Sciatic nerve (tissue), 2 donors: Measurements from ENCODE around the gene NDOR1. TPM values are rescaled to one million over a fixed set of nuclear protein-coding genes. Genes with fewer than 3 reads are reported as not detected.
"Not testable (repeated sequence)": the region's sequence is repeated elsewhere in the genome, so short reads cannot be mapped to it uniquely, and the experiment has no call there.

Experiments used
- ATAC-seq: fragments of 200-7000 bp; cut with Tn5 transposase; one replicate; pipeline ENCODE4 v1.9.1; 2020; ENCODE audit warnings: mild to moderate bottlenecking, moderate library complexity
- DNase-seq: peaks from one replicate; pipeline ENCODE4 v3.0.0-alpha.2; 2020; ENCODE audit warnings: low spot score
- intact Hi-C: fragments of 100-400 bp; cut with DNase I; formaldehyde crosslinking; loops from one replicate; pipeline ENCODE4 v1.14.2; 2022
- total RNA-seq: library from RNA; stranded (reverse); fragmentation: NEBNext Ultra II Directional; extraction: Animal tissue kit (Norgen Biotek cat#: 25700); gene quantifications from one replicate; pipeline ENCODE4 v1.2.1, GENCODE V29; 2021
- donor health status: DM: no; HTN: no; CAD: no.
- donor health status: DM: no; HTN: no; CAD: no.

NDOR1 gene
- total RNA-seq, 1 donor from 2014 or later = 16.5 TPM

DNA sequence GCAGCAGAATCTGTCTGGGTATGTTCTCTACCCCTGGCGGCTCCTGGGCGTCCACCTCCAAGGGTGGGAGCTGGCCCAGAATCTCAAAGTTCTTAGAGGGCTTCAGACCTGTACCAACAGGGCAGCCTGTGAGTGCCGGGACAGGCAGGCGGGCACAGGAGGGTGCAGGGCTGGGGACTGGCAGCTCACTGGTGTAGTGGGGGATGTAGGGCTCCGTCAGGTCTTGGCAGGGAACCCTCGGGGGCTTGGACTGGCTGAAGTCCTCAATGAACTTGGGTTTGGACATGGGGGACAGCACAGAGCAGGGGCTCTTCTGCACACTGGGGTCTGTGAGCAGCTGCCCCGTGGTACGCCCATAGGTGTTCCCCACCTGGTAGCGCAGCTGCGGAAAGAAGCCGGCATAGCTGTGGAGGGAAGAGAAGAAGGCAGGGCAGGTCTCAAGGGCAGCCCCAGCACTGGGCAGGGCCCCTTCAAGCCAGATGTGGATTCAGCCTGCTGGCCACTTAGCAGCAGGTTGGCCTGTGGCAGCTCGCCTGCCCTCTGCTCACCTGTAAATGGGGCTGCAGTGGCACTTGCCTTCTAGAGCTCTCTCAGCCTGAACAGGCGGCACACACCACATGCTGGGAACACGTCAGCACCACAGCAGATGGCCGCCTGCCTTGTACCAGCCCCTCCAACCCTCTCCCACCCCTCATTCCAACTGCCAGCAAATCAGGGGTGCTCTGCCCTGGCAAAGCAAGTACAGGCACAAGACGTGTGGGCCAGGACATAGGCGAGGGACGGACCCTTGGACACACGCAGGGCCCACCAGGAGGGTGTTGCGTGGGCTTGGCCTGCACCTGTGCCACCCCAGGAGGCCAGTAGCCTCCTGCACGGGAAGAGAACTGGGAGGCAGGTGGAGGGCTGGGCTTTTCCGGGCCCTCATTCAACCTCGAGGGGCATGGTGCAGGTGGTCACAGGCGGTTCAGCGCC lies 40.2 kb downstream of the NDOR1 start:
- no peak for DNase-seq
- ATAC-seq = no peak
- intact Hi-C loops = no loop called here

DNA sequence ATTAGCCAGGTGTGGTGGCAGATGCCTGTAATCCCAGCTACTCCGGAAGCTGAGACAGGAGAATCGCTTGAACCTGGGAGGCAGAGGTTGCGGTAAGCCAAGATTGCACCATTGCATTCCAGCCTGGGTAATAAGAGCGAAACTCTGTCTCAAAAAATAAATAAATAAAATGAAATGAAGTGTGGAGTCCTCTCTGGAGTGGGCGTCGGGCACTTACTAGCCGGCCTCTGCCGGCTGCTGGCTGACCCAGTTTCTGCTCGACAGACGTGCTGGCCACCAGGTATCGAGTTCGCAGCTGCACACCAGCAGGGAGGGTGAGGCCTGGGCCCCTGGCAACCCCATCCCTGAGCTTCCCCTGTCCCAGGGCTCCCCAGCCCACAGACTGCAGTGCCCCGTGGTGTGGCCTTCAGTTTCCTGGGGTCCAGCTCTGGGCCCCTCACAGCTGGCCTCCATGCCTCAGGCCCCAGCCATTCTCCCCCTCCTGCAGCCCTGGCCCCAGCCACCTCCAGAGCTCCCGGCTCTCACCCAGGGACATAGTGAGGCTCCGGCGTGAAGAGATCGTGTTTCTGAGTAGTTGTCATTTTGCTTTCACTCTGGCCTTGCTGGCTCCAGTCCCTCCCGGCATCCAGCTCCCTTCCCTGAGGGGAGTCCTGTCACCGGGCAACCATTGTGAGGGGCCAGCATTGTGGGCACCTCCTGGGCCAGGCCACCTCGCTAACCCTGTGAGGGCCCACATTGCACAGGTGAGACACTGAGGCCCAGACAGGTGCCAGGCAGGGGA lies 41.8 kb downstream of the NDOR1 start:
- ATAC-seq (no peak), DNase-seq (no peak)
- intact Hi-C loops = no loop called here

GRCh38 chr9:137247916-137248175 lies 42.3 kb downstream of the NDOR1 start:
- DNase-seq (no peak), ATAC-seq (no peak)
- intact Hi-C loops = no loop called here

DNA sequence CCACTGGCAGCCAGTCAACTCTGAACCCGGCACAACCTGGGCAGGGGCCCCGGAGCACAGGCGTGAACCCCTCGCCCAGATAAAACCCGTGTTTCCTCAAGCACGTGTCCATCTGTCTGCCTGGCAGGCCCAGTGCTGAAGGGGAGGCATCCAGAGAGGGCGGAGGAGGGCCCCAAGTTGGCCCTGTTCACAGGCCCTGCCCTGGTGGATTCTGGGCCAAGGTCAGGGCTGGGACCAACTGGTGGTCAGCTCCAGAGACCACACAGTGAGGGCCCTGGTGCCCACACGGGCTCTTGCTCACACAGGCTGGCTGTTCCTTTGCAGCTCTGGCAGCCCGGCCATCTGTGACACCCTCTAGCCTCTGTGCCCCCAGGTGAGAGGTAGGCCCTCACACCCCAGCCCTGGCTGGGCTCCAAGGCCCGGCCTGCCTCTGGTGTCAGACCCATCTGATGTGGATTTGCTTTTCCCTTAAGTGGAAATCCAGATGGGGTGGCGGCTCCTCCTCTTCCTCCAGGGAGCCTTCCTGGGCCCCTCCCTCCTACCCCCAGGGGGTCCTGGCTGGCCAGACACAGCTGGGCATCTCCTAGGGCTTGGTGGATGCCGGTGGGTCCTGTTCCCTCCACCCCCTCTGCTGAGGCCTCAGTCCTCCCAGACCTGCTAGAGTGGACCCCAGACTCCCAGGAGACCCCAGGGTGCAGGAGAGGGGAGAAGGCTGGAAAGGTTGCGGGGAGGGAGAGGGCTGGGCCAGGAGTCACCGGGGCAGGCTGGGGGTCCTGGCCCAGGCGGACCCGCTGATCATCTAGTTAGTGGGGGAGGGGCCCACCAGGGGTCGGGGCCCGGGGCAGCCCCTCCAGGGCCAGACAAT lies 45.1 kb downstream of the NDOR1 start:
- intact Hi-C loops = no loop called here
- no peak for DNase-seq
- no peak for ATAC-seq

GRCh38 chr9:137251194-137251461 lies 45.6 kb downstream of the NDOR1 start, which contains the start of gene STPG3:
STPG3 (plus strand) TSS chr9:137251286; CDS start chr9:137251287, 1 bp downstream.
- no peak for DNase-seq
- no peak for ATAC-seq
- intact Hi-C loops = no loop called here

DNA sequence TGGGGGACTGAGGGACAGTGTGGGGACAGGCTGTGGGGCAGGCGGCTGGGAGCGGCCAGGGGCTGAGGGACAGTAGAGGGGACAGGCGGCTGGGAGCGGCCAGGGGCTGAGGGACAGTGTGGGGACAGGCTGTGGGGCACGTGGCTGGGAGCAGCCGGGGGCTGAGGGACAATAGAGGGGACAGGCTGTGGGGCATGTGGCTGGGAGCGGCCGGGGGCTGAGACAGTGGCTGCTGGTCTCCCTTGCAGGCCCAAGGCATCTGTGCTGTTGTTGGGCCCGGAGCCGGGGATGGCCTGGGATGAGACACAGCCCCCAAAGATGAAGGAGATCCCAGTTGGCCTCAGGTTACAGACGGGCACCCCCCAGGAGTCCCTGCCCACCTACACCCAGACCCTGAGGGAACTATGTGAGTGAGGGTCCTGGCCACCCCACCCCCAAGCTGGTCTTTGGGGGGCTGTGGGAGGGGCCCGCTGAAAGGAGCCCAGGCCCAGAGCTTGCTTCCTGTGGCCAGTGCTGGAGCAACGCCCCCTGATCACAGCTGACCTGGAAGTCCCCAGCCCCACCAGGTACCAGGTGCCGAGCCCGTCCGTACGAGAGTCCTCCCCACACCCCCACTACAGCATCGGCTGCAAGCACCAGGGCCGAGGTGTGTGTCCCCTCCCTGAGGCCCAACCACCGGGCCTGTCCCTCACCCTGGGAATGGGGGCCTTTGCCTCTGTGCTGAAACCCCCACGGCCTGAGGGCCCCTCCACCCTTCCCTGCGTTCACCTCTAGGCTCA lies 46.2 kb downstream of the NDOR1 start:
- DNase-seq (no peak), ATAC-seq (no peak)
- intact Hi-C loops = no loop called here

DNA sequence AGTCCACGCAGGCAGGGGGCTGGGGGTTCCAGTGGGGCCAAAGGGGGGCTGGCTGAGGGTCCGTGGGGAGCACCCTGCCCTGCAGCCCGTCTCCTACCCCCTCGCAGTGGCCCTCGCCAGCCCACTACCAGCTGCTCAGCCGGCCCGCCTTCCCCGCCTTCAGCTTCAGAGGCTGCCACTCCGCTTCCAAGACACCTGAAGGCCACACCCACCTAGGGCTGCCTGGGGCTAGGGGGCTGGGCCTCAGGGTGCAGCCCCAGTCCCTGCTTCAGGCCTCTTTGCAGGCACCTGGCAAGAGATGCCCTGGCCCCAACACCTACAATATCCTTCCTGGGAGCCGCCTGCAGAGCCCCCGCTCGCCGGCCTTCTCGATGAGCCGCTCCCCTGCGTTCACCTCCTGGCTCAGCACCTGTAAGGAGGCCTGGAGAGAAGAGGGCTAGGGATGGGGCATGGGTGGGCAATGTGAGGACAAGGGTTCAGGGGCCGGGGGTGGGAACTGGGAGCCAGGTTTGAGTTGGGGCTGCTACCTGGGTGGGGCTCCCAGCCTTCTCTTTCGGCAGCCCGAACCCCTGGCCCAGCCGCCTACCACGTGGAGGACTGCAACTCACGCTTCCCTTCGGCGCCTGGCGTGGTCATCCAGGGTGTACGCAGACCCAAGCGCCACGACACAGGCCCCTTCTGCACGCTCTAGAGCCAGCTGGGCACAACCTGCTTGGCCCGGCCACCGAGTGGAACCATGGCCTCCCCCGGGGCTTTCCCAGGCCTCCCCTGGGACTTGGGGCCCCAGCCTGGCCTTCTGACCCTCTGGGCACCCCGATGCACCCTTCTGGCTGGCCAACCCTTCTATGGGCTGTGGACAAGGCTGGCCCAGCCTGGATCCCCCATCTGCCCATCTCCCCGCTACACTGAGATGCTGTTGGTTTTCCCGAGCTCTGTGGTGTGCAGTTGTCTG lies 47.3 kb downstream of the NDOR1 start:
- ATAC-seq (no peak), DNase-seq (no peak)
- intact Hi-C loops = no loop called here

GRCh38 chr9:137253717-137254623 lies 48.5 kb downstream of the NDOR1 start:
- intact Hi-C loops = no loop called here
- DNase-seq = no peak
- ATAC-seq = peak; percentile 1

- DNase-seq (peak; percentile 96), ATAC-seq (peak; percentile 89)
- intact Hi-C loops = no loop called here
Observed at GRCh38 chr9:137254624-137255447, 49.3 kb downstream of the NDOR1 start, which contains the start of gene NELFB. NELFB (plus strand) TSS chr9:137255327.

GRCh38 chr9:137255448-137256114 lies 50.1 kb downstream of the NDOR1 start:
- intact Hi-C loops = no loop called here
- DNase-seq (no peak), ATAC-seq (peak; percentile 3)

DNA sequence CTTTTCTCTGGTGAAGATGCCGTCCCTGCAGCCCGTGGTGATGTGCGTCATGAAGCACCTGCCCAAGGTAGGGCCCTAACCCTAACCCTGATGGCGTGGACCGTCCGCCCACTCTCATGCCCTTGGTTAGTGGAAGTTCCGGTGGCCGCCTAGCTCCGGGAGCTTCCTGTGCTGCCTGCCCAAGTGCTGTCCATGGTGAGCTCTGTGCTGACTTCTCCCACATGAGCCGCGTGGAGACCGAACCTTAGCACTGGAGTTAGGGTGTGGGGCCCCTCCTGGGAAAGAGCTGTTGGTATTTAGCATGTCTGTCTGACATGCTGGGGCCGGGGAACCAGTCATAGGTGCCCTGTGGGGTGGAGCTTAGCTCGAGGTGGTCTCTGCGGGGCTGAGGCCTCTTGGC lies 50.9 kb downstream of the NDOR1 start:
- ATAC-seq = no peak
- intact Hi-C loops = no loop called here
- DNase-seq = no peak

DNA sequence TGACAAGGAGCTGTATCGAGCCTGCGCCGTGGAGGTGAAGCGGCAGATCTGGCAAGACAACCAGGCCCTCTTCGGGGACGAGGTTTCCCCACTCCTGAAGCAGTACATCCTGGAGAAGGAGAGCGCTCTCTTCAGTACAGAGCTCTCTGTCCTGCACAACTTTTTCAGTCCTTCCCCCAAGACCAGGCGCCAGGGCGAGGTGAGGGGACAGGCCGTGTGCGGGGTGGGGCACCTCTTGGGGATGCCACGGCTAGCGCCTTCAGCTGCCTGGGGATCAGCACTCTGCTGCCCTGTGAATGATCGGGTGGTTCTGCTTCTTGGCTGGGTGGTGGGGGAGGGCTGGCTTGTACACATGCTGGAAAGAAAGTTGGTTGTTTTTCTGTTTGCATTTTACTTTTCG lies 51.4 kb downstream of the NDOR1 start:
- no peak for DNase-seq
- ATAC-seq = no peak
- intact Hi-C loops = no loop called here

- ATAC-seq, intact Hi-C loops, DNase-seq: not testable (repeated sequence)
Observed at GRCh38 chr9:137262173-137262908, 56.8 kb downstream of the NDOR1 start.

DNA sequence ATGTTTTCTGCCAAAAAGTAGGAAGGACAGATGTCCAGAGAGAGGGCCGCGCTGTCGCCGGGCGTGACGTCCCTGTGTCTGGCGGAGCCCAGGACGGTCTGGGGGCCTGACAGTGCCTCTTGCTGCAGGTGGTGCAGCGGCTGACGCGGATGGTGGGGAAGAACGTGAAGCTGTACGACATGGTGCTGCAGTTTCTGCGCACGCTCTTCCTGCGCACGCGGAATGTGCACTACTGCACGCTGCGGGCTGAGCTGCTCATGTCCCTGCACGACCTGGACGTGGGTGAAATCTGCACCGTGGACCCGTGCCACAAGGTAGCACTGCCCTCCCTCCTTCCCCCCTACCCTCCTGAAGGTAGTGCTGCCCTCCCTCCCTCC lies 57.4 kb downstream of the NDOR1 start:
- intact Hi-C loops = no loop called here

DNA sequence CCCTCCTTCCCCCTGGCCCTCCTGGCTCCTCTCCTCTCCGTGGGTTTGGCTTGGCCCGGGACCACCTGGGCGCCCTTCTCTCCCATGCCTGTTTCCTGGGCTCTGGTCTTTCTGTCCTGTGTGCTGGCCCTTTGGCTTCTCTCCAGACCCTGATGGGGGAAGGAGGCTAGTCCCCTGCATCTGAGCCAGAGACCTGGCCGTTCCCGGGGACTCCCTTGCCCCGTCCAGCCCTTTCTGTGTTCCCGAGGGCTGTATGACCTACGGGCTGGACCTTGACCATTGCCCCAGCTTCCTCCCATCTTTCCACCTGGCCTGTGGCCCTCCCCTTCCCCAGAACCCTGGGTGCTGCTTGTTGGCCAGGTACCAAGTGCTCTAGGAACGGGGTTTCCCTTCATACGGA lies 58.0 kb downstream of the NDOR1 start:
- intact Hi-C loops = no loop called here
- DNase-seq (no peak), ATAC-seq (no peak)

More for the DNA sequence above, 57.4 kb downstream of the NDOR1 start:
- no peak for DNase-seq
- ATAC-seq = no peak
